HG02623 (cell line): ENCODE measurements around the gene RRP9.

Experiments
- ATAC-seq: cut with Tn5 transposase; IDR thresholded peaks from one replicate; pipeline ENCODE4 v1.9.1; 2021; ENCODE audit warnings: moderate library complexity; ENCODE audit not compliant: unreplicated experiment

The RRP9 gene

DNA sequence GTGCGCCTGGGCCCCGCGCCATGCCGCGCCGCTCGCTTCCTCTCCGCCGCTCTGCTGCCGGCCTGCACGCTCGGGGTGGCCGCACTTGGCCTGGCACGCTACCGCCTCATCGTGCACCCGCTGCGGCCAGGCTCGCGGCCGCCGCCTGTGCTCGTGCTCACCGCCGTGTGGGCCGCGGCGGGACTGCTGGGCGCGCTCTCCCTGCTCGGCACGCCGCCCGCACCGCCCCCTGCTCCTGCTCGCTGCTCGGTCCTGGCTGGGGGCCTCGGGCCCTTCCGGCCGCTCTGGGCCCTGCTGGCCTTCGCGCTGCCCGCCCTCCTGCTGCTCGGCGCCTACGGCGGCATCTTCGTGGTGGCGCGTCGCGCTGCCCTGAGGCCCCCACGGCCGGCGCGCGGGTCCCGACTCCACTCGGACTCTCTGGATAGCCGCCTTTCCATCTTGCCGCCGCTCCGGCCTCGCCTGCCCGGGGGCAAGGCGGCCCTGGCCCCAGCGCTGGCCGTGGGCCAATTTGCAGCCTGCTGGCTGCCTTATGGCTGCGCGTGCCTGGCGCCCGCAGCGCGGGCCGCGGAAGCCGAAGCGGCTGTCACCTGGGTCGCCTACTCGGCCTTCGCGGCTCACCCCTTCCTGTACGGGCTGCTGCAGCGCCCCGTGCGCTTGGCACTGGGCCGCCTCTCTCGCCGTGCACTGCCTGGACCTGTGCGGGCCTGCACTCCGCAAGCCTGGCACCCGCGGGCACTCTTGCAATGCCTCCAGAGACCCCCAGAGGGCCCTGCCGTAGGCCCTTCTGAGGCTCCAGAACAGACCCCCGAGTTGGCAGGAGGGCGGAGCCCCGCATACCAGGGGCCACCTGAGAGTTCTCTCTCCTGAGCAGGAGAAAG, 14.4 kb upstream of the RRP9 start:
- ATAC-seq = no peak

DNA sequence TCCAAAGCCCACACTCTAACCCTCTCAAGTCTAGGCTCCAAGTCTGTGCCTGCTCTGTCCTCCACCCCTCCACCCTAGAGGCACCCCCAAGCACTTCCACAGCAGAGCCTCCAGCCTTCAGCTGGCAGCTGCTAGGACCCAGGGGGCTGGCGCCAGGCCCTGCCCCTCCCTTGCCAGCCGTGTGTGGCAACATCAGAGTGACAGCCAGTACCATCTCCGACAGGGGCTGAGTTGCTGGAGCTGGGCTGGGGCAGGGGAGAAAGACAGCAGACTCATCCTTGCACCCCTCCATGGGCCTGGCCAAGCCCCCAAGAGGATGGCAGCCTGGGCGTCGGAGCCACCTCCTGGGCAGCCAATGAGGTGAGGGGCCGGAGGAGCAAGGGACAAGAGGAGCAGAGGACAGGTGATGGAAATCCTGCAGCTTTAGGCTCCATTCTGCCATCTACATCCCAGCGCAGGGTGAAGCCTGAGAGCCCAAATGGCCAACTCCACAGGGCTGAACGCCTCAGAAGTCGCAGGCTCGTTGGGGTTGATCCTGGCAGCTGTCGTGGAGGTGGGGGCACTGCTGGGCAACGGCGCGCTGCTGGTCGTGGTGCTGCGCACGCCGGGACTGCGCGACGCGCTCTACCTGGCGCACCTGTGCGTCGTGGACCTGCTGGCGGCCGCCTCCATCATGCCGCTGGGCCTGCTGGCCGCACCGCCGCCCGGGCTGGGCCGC, 13.6 kb upstream of the RRP9 start, which contains the start of gene GPR62:
Gene GPR62, plus strand, starts transcription at position 207 of the 718 bp plus-strand sequence. Its CDS starts 272 bp downstream, at position 479.
- no peak for ATAC-seq

DNA sequence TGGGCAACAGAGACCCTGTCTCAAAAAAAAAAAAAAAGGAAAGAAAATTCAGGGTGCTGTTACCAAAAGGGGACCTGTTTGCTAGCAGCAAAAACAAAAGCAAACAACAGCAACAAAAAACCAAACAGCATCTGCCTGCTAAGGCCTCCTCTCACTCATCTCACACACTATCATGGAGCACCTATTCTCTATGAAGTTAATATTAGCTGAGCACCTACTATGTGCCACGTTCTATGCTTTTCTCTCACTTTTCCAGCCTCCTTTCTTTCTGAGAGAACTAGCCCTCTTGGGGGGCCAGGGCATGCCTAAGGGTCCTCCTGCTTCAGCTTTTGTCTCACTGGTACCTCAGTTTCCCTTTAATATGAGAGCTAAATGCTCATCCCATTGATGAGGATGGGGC, 13.0 kb upstream of the RRP9 start:
- ATAC-seq = no peak

DNA sequence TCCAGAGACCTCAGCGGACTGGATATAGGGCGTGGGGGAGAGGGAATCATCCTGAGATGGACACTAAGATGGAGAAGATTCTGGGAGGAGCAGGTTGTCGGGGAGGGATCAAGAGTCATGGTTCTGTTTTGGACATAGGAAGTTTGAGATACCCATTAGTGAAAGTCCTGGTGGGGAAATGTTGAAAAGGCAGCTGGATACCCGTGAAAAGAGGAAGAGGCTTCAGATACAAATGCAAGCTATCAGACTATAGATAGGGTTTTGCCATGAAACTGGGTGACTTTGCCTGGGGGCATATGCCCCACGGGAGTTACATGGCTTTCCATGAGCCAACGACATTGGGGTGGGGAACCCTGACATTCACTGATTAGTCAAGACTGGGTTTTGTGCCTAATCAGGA, 12.4 kb upstream of the RRP9 start:
- no peak for ATAC-seq

DNA sequence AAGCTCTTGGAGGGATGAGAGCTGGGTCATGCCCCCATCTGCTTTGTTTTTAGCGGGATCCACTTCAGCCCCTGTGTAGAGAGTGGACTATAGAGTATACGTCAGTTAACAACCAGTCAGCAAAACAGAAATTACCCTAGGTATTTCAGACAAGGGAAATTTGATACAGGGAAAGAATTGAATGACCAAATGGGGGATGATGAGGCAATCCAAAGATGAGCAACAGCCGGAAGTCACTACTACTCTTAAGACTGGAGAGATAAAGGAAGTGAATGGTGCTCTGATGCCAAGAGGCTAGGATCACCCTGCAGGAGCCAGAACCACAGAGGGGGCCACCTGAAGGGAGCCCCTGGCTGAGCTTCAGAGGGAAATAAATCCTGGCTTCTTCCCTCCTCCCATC, 11.7 kb upstream of the RRP9 start:
- ATAC-seq = no peak

DNA sequence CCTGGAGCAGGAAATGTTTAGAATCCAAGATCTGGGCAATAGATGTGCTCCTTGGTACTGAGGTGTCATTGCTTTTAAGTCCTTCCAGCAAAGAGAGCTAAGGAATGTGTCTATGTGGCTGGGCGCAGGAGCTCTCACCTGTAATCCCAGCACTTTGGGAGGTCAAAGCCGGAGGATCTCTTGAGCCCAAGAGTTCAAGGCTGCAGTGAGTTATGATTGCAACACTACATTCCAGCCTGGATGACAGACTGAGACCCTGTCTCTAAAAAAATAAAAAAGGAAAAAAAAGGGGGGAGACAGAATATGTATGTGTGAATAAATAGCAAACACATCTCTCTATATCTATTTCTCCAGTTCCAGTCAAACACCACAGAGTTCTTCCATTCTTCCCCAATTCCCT, 9.2 kb upstream of the RRP9 start:
- ATAC-seq = no peak

DNA sequence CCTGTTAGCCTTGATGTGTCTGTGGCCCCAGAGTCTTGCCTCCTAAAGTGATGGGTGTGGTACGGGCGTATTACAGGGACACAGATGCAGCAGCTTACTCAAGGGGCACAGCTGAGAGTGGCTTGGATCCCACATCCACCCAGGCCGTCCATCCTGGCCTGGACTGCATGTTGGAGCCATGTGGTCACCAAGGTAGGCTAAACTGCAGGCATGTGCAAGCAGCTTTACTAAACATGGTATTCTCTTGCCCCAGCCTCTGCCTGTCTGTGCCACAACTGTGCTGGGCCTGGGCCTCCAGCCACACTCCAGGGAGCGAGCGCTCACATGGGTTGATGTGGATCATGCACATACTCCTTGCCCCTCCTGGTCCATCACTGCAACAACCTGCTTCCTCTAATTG, 7.4 kb upstream of the RRP9 start:
- ATAC-seq = no peak

DNA sequence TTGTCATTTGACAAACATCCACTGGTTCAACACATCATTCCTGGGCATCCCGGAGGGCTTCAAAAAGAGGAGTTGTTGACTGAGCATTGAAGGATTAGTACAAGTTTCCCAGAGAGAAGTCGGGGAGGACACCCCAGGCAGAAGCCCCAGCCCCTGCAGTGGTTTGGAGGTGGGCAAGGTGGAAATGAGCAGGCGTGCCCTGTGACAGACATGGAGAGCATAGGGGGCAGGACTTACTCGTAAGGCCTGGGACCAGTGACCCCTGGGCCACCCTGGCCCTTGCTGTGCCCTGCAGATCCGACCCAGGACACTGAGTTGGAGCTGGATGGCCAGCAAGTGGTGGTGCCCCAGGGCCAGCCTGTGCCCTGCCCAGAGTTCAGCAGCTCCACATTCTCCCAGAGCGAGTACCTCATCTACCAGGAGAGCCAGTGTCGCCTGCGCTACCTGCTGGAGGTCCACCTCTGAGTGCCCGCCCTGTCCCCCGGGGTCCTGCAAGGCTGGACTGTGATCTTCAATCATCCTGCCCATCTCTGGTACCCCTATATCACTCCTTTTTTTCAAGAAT, 6.4 kb upstream of the RRP9 start:
- ATAC-seq = no peak

DNA sequence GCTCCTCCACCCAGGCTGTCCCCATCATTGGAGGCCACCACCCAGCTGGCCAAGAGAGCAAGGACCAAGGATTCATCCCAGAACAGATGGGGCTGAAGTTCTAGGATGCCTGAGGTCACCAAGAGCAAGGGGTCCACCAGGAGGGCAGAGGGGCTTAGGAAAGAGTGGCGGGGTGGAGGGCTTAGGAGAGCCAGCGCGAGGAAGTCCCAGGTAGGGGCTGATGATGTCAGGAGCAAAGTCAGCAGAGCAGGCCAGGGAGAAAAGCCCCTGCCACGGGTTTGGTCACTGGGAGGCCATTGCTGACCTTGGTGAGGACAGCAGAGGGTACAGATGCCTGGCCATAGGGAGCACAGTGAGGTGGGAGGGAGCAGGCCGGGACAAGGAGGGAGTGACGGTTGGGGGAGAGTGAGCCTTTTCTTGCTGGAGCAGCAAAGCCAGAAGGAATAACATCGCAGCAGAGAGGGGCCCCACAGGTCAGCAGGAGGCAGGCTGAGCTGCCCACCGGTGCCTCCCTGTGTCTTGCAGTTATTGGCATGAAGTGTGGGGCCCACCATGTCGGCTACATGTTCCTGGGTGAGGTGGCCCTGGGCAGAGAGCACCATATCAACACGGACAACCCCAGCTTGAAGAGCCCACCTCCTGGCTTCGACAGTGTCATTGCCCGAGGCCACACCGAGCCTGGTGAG, 5.7 kb upstream of the RRP9 start:
- ATAC-seq = no peak

DNA sequence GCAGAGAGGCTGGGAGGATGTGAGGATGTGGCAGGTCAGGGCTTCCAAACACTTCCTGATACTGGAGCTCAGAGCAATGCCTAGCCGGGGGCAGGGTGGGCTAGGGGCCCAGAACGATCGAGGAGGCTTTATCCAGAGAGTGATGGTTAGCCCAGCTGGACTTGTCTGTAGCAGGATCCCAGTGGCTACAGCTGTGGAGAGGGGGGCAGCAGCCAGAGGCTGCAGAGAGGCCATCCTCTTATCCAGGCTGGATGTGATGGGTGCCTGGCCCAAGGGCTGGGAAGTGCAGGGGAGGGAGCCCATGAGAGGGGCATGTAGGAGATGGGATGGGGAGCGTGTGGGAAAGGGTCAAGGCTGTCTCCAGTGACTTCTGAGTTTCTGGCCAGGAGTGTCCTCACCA, 5.1 kb upstream of the RRP9 start:
- no peak for ATAC-seq

DNA sequence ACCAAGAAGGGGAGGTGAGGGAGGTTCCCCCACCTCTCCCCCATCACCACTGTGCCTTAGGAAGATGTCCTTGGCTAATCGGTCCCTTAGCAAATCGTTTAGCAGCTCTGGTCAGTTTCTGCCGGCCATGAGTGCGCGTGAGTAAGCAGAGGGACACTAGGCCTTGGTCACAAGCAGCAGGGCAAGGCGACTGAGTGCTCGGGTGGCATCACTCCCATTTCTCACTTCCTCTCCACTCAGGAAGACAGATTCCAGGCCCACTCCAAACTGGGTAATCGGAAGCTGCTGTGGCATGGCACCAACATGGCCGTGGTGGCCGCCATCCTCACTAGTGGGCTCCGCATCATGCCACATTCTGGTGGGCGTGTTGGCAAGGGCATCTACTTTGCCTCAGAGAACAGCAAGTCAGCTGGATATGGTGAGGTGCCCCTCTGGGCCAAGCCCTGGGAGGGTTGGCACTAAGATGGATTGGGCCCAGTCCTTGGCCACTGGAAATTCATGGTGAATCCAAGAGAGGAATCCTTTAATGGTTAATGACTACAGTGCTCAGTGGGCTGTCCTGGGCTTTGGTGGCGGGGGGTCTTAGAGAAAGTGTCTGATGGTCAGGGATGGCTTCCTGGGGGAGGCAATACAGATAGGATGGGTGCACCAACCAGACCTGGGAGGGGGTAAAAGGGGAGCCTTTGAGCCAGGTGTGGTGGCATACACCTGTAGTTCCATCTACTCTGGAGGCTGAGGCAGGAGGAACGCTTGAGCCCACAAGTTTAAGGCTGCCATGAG, 4.4 kb upstream of the RRP9 start:
- no peak for ATAC-seq

DNA sequence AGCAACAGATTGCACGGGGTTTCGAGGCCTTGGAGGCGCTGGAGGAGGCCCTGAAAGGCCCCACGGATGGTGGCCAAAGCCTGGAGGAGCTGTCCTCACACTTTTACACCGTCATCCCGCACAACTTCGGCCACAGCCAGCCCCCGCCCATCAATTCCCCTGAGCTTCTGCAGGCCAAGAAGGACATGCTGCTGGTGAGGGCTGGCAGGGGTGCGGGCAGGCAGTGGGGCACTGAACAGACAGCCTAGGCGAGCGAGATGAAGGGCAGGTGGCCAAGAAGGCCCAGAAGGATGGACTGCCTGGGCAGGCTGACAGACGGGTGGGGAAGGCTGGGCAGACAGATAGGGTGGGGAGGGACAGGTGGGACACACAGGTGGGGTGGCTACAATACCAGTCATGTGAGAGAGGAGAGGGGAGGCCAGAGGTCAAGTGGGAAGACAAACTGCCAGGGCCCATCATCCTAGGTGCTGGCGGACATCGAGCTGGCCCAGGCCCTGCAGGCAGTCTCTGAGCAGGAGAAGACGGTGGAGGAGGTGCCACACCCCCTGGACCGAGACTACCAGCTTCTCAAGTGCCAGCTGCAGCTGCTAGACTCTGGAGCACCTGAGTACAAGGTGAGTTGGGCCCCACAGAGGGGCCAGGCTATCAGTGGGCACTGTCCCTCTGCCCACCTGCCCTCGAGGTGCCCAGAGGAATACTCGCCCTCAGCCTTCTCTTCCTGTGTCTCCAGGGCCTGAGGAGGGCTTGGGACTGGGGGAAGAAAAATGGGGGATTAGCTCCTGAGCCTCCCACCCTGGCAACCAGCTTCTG, 3.5 kb upstream of the RRP9 start:
- ATAC-seq = no peak

DNA sequence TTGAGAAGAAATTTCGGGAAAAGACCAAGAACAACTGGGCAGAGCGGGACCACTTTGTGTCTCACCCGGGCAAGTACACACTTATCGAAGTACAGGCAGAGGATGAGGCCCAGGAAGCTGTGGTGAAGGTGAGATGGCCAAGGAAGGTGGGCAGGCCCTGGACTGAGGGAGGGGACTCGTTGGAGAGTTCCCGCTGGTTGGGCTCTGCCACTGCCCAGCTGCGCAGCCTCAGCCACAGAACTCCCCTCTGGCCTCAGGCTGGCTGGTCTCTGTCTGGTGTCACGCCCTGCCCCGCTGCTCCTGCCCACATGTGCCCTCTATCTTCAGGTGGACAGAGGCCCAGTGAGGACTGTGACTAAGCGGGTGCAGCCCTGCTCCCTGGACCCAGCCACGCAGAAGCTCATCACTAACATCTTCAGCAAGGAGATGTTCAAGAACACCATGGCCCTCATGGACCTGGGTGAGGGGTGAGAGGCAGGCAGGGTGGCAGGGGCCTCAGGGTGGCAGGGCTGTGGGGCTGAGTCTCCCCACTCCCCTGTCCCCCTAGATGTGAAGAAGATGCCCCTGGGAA, 2.8 kb upstream of the RRP9 start:
- ATAC-seq = no peak

DNA sequence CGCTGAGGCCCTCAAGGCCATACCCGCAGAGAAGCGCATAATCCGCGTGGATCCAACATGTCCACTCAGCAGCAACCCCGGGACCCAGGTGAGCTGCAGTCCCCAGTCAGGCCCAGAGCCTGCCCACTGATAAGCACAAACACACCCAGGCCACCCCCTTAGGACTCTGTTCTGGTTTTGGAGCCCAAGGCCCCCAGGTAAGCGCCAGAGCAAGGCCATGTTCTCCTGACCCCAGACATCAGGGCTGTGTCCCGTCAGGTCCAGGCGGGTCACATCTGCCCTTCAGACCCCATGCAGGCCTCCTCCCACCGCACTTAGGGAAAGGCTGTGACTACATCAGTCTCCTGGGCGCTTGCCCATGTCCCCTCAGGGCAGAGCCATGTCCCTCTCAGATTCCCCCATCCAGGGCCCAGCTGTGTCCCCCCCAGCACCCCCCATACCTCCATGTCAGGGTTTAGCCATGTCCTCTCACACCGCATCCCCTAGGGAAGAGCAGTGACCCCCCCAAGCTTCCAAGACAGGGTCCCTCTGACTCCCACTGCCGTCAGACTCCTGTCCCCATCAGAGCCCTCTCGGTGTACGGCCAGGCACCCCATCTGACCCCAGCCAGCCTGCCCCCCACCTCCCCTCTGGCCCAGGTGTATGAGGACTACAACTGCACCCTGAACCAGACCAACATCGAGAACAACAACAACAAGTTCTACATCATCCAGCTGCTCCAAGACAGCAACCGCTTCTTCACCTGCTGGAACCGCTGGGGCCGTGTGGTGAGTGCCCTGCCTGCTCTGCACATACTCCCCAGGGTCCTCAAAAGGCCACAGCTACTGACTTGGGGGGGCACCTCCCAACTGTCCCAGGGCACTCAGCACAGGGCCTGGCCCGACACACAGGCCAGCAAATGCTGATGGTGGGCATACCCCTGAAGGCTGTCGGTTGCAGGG, 2.0 kb upstream of the RRP9 start:
- ATAC-seq = no peak

DNA sequence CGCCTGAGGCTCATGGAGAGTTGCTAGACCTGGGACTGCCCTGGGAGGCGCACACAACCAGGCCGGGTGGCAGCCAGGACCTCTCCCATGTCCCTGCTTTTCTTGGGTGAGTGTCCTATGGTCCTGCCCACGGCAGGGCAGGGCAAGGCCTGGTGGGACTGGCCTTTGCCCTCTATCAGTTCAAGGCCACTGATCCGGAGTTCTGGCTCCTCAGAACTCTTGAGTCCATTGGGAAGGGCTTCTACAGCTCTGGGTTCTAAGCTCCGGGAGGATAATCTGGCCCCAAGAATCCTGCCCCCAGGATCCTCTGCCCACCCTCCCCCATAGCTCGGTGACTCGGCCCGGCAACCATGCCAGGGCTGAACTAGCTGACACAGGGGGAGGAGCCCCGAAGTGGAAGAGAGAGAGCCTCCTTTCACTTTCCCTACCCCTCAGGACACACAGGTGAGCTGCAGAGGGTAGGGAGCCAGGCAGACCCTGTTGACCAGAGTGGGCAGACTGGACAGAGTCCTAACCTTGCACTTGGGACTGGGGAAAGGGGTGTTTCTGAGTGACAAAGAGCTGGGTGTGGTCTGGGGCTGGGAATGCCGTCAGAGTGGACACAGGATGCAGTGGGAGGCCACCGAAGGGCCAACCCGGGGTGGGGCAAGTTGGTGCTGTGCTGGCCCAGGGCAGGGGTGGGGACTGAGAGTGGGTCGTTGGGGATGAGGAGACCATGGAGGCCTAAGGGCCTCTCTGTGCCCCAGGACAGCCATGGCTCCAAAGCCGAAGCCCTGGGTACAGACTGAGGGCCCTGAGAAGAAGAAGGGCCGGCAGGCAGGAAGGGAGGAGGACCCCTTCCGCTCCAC, 1.1 kb upstream of the RRP9 start:
- no peak for ATAC-seq

DNA sequence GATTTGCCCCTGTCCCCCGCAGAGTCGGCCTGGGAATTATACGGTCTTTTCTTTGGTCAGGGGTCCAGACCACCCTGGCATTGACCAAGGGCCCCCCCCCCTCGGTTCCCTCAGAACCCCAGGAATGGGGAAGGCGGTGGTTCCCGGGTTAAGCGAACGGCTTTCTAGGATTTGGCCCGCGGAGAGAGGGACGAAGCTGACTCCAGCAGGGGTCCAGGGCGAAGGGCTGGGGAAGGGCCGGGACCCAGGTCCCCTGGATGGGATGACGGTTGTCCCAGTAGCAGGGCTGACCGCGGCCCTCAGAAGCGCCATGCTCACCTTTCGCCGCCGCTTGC, 274 bp downstream of the RRP9 start:
- ATAC-seq = no peak

DNA sequence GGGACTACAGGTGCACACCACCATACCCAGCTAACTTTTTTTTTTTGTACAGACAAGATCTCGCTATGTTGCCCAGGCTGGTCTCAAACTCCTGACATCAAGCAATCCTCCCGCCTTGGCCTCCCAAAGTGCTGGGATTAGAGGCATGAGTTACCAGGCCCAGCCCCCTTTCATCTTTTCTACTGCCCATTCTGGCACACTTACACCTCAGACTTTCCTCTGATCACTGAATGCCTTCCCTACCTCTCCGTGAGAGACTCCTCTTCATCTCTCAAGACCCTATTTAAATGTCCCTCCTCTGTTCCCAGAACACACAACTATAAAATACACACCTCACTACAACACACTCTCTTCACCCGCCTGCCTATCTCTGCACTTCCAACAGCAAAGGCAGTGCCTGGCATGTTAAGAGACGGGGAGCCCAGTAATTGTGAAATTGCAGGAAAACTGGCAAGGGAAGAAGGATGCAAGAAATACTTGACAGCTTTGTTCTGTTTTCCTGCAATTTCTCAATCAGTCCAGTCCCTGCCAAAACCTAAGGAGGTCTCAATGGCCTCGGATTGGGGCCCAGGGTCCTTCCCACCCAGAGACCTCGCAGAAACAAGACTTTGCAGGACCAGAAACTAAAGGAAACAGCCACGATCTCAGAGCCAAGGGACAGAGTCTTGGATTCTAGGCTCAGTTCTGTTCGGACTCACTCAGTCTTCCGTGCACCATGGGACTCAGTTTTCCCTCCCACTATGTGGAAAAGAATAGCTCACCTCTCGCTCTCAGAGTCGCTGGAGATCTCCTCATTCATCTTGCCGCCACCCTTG, 849 bp downstream of the RRP9 start:
- no peak for ATAC-seq
